ENCODE data around the gene NEO1.

The NEO1 gene

GRCh38 chr15:73031648-73032047 is 20.6 kb upstream of the NEO1 start:
- no peak for TF ChIP-seq CTCF (IDR thresholded peaks at IDR 0.05)

GRCh38 chr15:73033611-73034010 is 18.7 kb upstream of the NEO1 start:
- TF ChIP-seq CTCF (IDR thresholded peaks at IDR 0.05): no peak

- no peak for TF ChIP-seq CTCF (IDR thresholded peaks at IDR 0.05)
These were observed 18.0 kb upstream of the NEO1 start for GRCh38 chr15:73034221-73034620.

GRCh38 chr15:73035221-73035620 is 17.0 kb upstream of the NEO1 start:
- TF ChIP-seq CTCF (IDR thresholded peaks at IDR 0.05): no peak

GRCh38 chr15:73038220-73038619 is 14.0 kb upstream of the NEO1 start:
- no peak for TF ChIP-seq CTCF (IDR thresholded peaks at IDR 0.05)

- no peak for TF ChIP-seq CTCF (IDR thresholded peaks at IDR 0.05)
These were observed 6.2 kb upstream of the NEO1 start for GRCh38 chr15:73046073-73046472.

- TF ChIP-seq CTCF (IDR thresholded peaks at IDR 0.05): no peak
These were observed 4.4 kb upstream of the NEO1 start for GRCh38 chr15:73047882-73048281.

GRCh38 chr15:73048624-73049295 is 3.5 kb upstream of the NEO1 start:
- no peak for TF ChIP-seq CTCF (IDR thresholded peaks at IDR 0.05)
